ENCODE measurements around the gene SIGLEC14. TPM values are rescaled to one million over a fixed set of nuclear protein-coding genes. Genes with fewer than 3 reads are reported as not detected.

SIGLEC14 gene
- total and polyA plus RNA-seq, 9 donors: 0.11 to 4.1 (median 0.83) TPM; not detected in 2

GRCh38 chr19:51614789-51615188, 31.8 kb downstream of the SIGLEC14 start:
- no peak for TF ChIP-seq POLR2A (IDR thresholded peaks at IDR 0.05)
- no peak for TF ChIP-seq CTCF (IDR thresholded peaks at IDR 0.05)
- no peak for TF ChIP-seq EP300 (IDR thresholded peaks at IDR 0.05)
- WGBS, 3 donors: 68 to 74% (median 70%) methylated on average over 5 of the region's 5 CpGs
- Histone ChIP-seq H3K27ac (no peak overlapping the region), H3K4me1 (ENCODE audit: insufficient read depth) (no peaks in the 10 kb centered on the region), H3K36me3 (no peaks in the 10 kb centered on the region), H3K9me3 (no peaks in the 10 kb centered on the region), H3K27me3 (no peaks in the 10 kb centered on the region), H3K4me3 (no peak overlapping the region)
- intact Hi-C loops (cut with DNase I): no loop called here
- DNase-seq: no peak

GRCh38 chr19:51610576-51610975, 36.0 kb downstream of the SIGLEC14 start:
- TF ChIP-seq CTCF (IDR thresholded peaks at IDR 0.05): no peak
- no peak for TF ChIP-seq POLR2A (IDR thresholded peaks at IDR 0.05)
- TF ChIP-seq EP300 (IDR thresholded peaks at IDR 0.05): no peak
- Histone ChIP-seq H3K27ac (no peak overlapping the region), H3K27me3 (no peaks in the 10 kb centered on the region), H3K9me3 (no peaks in the 10 kb centered on the region), H3K4me3 (no peak overlapping the region), H3K4me1 (ENCODE audit: insufficient read depth) (no peaks in the 10 kb centered on the region), H3K36me3 (no peaks in the 10 kb centered on the region)
- WGBS, 3 donors: 81 to 84% (median 82%) methylated on average over 1 of the region's 1 CpG
- no peak for DNase-seq
- intact Hi-C loops (cut with DNase I): no loop called here

GRCh38 chr19:51607920-51608562, 38.6 kb downstream of the SIGLEC14 start:
- no peak overlapping the region for H3K27ac ChIP-seq

GRCh38 chr19:51607077-51607476, 39.5 kb downstream of the SIGLEC14 start:
- intact Hi-C loops (cut with DNase I): no loop called here
- Histone ChIP-seq H3K9me3 (no peaks in the 10 kb centered on the region), H3K27ac (no peak overlapping the region), H3K36me3 (no peaks in the 10 kb centered on the region), H3K27me3 (no peaks in the 10 kb centered on the region), H3K4me1 (ENCODE audit: insufficient read depth) (no peaks in the 10 kb centered on the region), H3K4me3 (no peak overlapping the region)
- TF ChIP-seq EP300 (IDR thresholded peaks at IDR 0.05) (no peak), CTCF (IDR thresholded peaks at IDR 0.05) (no peak), POLR2A (IDR thresholded peaks at IDR 0.05) (no peak)
- WGBS, 3 donors: 68 to 71% (median 69%) methylated on average over 6 of the region's 6 CpGs
- DNase-seq: no peak

More at GRCh38 chr19:51607920-51608562, 38.6 kb downstream of the SIGLEC14 start:
- 21 to 35% (median 22%) methylated on average over 13 of the region's 13 CpGs for WGBS, 3 donors
- no peaks in the 10 kb centered on the region for H3K9me3 ChIP-seq
- H3K4me3 ChIP-seq: no peak overlapping the region
- peak in 1 of 3 donors; percentile 17 for TF ChIP-seq CTCF (IDR thresholded peaks at IDR 0.05)
- no peak for TF ChIP-seq POLR2A (IDR thresholded peaks at IDR 0.05)
- intact Hi-C loops (cut with DNase I): no loop called here
- H3K27me3 ChIP-seq: no peaks in the 10 kb centered on the region
- no peaks in the 10 kb centered on the region for H3K4me1 ChIP-seq (ENCODE audit: insufficient read depth)
- peak; percentile 28 to 71 (median 59) for DNase-seq
- H3K36me3 ChIP-seq: no peaks in the 10 kb centered on the region
